Activated CD8-positive, alpha-beta memory T cell treated with anti-CD3 and anti-CD28 coated beads for 1 hour (primary cell): ENCODE data around the gene SPRY2.
"Not testable (repeated sequence)": the region's sequence is repeated elsewhere in the genome, so short reads cannot be mapped to it uniquely, and the experiment has no call there.

Experiments
- DNase-seq, 2 donors: peaks; one replicate each; pipeline ENCODE4 v3.0.0-alpha.2; 2020; ENCODE audit warnings: low read depth in 1 of 2; ENCODE audit errors: extremely low read depth in 1 of 2

Gene SPRY2

DNA sequence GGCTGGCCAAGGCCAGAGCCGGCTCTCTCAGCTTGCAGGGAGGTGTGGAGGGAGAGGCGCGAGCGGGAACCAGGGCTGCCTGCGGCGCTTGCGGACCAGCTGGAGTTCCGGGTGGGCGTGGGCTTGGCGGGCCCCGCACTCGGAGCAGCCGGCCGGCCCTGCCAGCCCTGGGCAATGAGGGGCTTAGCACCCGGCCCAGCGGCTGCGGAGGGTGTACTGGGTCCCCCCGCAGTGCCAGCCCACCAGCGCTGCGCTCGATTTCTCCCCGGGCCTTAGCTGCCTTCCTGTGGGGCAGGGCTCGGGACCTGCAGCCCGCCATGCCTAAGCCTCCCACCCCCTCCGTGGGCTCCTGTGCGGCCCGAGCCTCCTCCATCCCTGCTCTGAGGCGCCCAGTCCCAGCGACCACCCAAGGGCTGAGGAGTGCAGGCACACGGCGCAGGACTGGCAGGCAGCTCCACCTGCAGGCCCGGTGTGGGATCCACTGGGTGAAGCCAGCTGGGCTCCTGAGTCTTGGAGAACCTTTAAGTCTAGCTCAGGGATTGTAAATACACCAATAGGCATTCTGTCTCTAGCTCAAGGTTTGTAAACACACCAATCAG is 14.7 kb upstream of the SPRY2 start:
- DNase-seq, result not testable (repeated sequence)

DNA sequence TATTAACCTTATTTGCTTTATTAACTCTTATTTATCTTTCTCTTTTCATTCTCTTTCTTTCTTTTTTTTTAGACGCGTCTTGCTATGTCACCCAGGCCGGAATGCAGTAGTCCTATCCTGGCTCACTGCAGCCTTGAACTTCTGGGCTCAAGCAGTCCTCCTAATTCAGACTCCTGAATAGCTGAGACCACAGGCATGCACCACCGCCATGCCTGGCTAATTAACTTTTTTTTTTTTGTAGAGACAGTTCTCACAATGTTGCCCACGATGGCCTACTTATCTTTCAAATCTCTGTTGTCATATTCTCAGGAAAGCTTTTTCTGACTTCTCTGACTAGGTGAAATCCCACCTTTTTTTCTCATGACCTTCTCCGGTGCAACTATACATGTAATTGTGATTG is 7.8 kb upstream of the SPRY2 start:
- DNase-seq, result no peak

DNA sequence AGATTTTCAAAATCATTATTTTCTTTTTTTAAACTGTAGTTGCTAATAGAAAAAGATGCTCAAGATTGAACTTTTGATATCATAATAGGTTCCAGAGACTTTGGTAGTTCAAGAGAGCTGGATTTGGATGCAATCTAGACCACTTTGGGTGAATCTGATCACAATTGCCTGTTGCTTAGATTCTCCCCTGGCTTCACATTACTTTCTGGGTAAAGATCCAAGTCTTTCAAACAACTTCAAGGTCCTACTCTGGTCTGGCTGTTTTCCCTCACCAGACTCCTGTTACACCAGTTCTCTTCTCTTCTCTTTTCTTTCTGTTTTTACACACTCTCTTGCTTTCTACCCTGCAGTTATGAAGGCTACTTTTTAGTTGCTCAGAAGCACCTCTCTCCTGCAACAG is 7.4 kb upstream of the SPRY2 start:
- DNase-seq, result no peak

DNA sequence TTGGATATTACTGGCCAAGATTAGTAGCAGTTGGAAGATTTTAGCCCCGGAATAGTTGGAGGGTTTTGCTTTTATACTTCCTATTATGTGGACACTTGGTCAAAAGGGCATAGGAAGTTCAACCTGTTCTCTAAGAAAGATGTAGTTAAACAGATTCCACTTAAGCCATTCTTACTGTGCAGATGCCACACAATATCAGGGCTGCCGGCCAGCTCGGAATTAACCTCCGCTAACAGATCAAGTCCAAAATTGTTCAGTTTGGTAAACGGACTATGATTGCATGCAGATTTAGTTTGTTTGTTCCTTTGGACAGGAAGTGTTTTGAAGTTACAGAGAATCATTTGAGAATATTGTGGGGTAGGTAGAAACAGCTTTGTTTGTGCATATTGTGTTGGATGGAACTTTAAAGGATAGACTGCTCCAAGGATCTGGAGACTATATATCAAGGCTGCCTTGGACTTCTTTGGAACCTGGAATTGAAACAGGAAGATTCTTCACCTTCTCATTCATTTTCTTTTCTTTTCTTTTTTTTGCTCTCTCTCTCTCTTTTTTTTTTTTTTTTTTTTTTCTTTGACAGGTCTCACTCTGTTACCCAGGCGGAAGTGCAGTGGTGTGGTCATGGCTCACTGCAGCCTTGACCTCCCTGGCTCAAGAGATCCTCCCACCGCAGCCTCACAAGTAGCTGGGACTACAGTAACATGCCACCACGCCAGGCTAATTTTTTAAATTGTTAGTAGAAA is 5.0 kb upstream of the SPRY2 start:
- DNase-seq, result no peak

DNA sequence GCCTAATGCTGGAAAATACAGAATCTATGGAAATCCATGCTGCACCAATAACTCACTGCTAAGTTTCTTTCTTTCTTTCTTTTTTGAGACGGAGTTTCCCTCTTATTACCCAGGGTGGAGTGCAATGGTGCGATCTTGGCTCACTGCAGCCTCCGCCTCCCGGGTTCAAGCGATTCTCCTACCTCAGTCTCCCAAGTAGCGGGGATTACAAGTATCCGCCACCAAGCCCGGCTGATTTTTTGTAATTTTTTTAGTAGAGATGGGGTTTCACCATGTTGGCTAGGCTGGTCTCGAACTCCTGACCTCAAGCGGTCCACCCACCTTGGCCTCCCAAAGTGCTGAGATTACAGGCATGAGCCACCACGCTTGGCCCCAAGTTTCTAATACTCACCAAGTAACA is 3.1 kb upstream of the SPRY2 start:
- DNase-seq, result not testable (repeated sequence)

DNA sequence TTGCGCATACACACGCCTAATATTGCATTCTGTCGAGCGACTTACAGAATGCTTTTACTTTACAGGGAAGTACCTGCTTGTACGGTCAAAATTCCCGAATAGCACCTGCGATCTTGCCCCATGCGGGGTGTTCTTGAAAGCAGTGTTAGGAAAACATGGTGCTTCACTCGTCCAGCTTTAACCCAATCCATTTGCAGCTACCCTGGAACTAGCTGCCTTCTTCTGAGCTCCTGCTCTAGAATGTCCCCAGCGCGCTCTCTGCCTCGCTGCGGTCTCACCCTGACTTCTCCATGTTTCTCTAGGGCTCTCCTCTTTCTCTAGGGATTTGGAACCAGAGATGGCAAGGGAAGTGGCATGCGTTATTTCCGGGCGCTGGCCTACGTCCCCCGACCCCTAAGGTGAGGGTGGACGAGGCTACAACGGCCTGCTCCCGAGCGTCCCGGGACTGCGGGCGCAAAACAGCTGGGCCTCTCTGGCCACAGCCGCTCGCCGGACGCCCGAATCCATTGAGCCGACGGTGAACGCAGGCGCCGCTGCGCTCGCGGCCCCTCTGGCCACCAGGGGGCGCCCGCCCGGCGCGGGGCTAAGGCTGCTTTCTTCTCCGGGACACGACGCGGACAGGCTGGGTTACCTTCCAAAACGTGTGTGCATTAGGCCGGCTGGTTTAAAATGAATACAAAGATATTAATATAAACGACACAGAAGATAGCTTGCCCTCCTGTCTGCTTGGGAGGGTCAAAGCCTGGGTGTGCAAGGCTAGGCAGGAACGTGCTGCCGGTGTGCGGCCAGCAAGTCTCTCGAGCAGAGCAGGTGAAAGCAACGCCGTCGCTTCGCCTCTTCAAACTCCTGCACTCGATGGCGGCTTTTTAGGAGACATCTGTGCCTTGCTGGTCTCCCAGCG is 1.8 kb upstream of the SPRY2 start:
- DNase-seq, result peak in 1 of 2 donors; percentile 55

DNA sequence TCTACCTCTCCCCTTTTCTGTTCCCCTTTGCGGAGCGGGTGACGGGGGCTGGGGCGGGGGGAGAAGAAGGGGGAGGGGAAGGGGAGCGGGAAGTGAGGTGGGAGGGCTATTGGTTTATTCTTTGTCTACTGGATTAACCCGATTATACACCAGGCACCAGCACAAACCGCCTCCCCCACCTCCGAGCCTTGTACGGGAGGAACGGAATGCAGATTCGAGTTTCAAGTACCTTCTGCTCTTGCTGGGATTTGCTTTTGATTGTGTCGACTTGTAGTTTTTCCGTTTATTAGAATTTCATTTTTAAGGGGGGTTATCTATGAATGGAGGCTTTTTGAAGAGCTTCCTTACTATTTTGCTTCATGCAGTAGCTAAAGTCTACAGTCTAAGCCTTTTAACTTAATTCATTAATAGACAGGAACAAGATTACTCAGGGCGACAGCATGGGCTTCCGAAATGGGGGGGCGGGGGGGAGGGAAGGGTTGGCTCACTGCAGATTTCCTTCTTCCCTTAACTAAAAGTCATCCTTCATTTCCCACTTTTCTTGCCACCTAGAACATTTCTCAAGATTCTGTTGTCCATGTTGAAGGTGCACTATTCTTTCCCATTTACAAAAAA is 937 bp upstream of the SPRY2 start:
- no peak for DNase-seq

DNA sequence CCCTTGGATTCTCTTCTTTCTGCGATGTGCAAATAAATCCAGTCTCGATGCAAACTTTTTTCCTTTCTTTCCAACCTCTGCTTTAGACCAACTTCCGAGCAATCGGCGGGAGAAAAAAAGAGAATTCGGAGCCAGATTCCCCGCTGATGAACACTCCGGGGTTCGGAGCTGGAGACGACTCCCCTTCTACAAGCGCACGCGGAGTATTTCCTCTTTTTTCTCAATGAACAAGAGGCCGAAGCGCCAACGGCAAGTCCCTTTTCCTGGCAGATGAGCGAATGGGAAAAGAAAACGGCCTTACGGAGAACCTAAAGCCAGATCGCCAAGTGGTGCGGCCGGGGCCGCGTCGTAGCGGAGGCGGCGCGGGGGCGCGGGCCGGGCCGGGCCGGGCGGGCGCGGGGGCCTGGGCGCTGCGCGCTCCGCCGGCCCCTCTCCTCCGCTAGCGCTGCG is 250 bp downstream of the SPRY2 start:
- DNase-seq, result no peak

DNA sequence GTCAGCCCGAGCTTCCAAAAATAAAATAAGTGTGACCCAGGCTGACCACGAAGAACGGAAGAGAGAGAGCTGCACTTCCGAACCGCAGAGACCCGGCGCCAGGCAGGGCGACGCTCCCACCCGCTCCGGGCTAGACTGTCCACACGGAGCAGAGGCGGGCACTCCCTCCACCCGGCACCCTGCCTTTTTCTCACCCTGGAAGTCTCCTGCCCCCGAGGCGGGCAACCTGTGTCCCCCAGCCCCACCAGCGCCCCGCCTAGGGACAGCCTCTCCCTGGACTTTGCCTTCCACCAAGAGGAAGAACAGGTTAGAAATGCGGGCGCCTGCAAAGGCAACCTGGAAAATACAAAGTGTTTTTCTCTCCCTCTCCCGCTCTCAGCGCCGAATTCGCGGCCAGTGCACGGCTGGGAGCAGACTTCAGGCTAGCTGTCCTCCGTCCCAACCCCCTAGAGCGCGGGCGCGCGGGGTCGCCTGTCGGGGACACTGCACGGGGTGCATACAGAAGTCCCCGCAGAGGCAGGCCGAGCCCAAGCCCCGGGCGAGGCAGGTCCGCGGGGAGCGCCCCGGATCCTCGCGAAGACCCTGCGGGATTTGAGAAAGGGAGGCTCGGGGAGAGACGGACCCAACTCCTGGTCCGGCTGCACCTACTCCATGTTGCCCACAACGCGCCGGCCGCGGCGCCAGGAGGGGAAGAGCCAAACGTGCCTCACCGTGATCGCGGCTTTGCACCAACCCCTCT is 845 bp downstream of the SPRY2 start:
- no peak for DNase-seq

DNA sequence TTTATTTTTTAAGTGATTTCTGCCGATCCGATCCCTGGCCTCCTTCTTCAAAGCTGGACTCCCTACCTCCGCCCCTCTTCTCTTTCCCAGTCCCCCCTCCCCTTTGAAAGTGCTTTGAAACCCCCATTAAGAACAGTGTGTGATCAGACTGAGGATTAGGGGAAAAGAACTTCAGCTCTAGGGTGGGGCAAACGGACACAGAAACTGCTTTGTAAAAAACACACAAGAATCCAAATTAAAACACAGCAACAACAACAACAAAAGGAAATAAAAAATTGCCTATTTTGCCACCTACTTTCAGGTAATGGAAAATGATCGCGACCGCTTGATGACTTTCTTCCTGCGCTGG is 1.4 kb downstream of the SPRY2 start:
- no peak for DNase-seq

DNA sequence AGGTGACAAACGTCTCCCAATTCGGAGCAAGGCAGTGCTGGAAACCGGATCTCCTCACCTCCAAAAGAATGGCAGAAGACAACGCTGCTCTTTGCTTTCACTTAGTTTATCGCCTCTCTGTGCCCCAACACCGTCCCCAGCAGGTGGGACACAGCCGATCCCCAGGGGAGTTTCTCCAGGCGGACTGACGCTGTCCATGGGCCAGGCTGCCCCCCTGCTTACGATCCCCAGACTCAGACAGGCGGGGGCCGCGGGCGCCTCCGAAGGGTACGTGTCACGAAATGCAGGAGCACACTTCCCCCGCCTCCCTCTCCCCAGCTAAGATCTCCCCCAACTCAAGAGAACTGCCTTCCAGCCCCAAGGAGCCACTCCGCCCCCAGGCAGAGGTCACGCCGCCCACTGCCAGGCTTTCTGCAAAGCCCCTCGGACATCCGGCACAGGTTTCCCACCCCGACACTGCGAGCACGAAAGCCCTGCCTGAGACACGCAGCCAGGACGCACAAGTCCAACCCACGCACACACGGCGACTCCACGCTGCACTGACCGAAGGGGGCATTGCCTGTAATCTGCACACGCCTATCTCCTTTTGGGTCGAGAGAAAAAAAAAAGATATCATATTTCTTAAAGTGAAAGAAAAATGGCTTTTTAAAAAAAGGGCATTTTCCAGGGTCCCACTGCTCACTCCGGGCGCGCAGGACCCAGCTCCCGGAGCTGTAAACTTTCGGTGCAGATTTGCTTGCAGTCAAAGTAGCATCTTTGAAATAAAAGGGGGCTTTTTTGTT is 2.0 kb downstream of the SPRY2 start:
- DNase-seq, result no peak

DNA sequence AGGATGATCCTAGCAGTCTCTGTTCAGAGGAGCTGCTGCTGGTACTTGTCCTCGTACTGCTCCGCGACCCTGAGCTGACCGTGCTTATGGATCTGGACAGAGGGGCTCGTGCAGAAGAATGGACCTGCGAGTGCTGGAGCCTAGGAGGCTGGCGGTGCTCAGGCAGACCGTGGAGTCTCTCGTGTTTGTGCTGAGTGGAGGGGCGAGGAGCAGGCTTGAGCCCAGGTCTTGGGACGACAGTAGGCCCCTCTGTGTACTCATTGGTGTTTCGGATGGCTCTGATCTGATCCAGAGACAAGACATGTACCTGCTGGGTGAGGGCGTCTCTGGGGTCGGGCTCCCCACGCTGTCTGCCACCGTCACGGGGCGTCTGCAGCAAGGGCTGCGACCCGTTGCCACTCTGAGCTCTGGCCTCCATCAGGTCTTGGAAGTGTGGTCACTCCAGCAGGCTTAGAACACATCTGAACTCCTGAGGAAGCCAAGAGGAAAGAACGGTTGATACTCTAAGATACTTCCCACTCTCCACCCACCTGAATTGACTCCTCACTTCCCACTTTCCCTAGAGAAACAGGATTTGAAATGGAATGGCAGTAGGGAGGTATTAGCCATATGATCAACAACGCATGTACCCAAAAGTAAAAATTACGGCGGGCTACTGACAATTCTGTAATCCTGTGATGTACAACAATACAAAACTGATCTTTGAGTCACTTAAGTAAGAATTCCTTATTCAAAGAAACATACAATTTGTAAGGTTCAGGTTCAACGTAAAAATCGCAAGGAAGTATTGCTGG is 3.4 kb downstream of the SPRY2 start:
- no peak for DNase-seq

DNA sequence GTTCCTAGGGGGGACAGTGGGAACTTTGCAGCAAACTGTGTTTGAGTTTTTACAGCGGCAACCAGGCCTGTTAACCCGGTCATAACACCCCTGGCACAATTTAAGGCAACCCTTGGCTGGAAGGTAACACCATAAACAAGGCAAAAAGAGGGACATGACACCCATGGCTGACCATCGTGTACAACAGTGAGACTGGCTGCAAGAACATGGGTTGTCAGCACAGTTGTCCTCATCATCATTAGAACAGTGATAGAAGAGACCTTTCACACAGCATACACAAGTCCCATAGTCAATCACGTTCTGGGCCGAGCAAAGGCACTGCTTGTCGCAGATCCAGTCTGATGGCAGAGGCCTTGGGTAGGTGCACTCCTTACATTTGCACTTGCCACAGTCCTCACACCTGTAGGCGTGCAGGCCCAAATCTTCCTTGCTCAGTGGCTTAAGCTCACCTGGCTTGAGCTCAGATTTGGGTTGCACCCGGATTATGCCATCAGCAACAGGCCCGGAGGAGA is 4.1 kb downstream of the SPRY2 start:
- no peak for DNase-seq

DNA sequence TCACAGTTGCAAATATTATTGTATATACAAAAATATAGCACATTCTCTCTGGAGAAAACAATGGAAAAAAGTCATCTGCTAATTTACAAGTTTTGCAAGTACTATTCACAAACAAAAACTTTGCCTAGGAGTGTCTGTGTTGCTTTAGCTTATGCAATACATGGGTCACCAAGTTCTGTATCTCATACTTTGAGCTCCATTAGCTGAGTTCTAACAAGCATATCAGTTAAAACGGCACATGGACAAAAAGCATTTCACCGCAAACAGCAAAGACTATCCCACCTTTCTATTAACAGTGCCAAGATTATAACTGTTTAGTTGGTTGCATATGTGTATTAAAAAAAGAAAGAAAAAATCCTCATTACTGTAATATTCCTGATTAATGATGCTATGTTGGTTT is 4.6 kb downstream of the SPRY2 start:
- no peak for DNase-seq

DNA sequence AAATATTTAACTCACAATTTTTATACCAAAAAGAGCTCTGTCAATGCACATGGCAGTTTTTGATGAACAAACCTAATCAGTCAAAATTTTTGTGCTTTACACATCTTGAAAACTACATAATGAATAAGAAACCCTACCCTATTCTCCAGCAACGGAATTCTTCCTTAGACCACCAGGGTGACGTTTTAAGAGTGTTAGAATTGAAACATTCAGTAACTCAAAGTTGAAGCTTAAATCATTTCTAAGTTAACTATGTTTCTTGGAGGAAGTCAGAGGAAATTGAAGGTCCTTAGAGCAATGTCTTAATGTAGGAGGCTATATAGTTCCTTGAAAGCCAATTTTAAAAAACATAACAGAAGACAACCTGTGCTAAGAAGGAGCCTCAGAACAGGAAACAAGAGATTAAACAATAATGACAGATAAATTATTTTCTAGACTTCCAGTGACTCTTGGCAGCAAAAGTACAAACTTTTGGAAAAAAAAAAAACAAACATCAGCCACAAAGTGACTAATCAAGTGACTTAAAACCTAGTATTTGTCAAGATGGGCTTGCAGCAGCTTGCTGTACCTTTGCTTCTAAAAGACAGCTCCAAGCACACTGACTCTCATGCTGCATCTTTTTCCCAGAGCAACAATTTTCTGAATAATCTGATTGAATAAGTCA is 6.2 kb downstream of the SPRY2 start:
- no peak for DNase-seq

DNA sequence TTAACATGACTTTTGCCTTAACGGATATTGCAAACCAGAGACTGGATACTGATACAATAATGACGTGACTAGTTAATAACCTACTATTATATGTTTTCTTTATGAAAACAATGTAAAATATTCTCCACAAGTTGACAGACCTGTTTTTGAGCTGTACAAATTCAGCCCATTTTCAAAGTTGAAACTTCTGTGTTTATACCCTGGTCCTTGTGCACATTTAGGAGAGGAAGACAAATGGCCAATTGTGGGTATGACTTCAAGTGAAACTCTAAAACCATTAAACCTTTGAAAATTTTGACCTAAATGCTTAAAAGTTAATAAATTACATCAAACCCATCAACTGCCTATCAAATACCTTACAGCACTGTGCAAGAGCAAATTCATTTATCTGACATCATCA is 8.9 kb downstream of the SPRY2 start:
- DNase-seq, result no peak

DNA sequence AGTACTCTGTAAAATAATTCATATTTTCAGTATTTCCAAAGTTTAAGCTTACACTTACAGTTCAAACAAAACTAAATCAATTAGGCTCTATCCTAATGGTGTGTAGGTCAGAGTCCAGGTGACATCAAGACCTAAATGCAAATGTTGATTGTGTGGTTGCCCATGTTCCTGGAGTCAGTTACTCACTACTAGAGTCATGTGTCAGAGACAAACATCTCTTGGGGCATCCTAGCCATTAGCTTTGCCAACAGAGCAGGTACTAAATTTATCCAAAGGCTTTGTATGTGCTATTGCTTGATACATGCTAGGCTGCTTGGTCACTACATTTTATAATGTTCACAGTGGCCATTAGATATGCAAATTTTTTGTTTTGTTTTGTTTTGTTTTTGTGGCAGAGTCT is 11.7 kb downstream of the SPRY2 start:
- no peak for DNase-seq

DNA sequence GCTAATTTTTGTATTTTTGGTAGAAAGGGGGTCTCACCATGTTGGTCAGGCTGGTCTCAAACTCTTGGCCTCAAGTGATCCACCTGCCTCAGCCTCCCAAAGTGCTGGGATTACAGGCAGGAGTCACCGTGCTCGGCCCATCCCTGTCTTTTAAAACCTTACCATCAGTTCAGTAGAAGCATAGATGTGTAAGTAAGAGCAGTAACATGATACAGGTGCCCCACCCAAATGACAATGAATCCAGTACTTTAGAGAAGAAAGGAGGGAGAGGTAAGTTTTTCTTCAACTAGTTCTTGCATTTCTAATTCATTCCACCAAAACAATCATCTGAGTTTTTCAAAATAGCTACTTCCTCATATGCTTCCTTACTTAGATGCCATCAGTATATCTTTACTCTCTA is 21.9 kb downstream of the SPRY2 start:
- no peak for DNase-seq
